ENCODE data around the gene TUBA1B. TPM values are rescaled to one million over a fixed set of nuclear protein-coding genes. Genes with fewer than 3 reads are reported as not detected.
"Not testable (repeated sequence)": the region's sequence is repeated elsewhere in the genome, so short reads cannot be mapped to it uniquely, and the experiment has no call there.

The TUBA1B gene
- total RNA-seq = 1,000 to 10,000 TPM; 2,435 to 2,464 TPM
- 378 TPM for polyA plus RNA-seq

- Histone ChIP-seq H3K4me3 (ENCODE audit: low read length) (peak within 1 kb of the TSS; percentile 90), H3K27me3 (ENCODE audit: insufficient read depth, low read length, poor library complexity, severe bottlenecking) (no peaks in the 10 kb centered on the region), H3K36me3 (ENCODE audit: insufficient read depth, low read length) (peaks cover 24% of the 10 kb centered on the region), H3K9me3 (ENCODE audit: low read length) (no peaks in the 10 kb centered on the region), H3K4me1 (ENCODE audit: insufficient read depth, low read length) (peaks cover 26% of the 10 kb centered on the region), H3K27ac (ENCODE audit: low read depth, low read length) (peak within 1 kb of the TSS; percentile 98)
- Mint-ChIP-seq H3K4me1 (peaks cover 38 to 58% (median 55%) of the 10 kb centered on the region in 3 donors), H3K27me3 (peaks cover 0 to 8% of the 10 kb centered on the region in 2 donors), H3K4me3 (peak within 1 kb of the TSS; percentile 97 to 100 (median 98)), H3K36me3 (peaks cover 4 to 43% (median 13%) of the 10 kb centered on the region in 3 donors), H3K27ac (peak within 1 kb of the TSS; percentile 96 to 99 (median 98)), H3K9me3 (peaks cover 0 to 4% (median 0%) of the 10 kb centered on the region in 5 donors)
- POLR2A ChIA-PET = interaction anchor here (0.6 to 3.7 kb wide), 26 partner anchors 10 to 984 kb away, joined by 3 to 133 read pairs (median 4); partner anchors contain the start of genes ARF3, DDX23, DHH and LMBR1L
- DNase-seq = peak; percentile 81 to 92 (median 90)
- CTCF ChIA-PET = interaction anchor here (0.7 to 5.1 kb wide), 20 partner anchors 10 to 279 kb away, joined by 3 to 77 read pairs (median 10); partner anchors contain the start of genes LMBR1L, RHEBL1 and TUBA1A
Measured at GRCh38 chr12:49131051-49131893, at the start of gene TUBA1B. Gene TUBA1B (minus strand): TSS chr12:49131395. CDS start chr12:49131300, 95 bp downstream.

GRCh38 chr12:49174218-49174617, 43.0 kb upstream of the TUBA1B start:
- no peak for DNase-seq
- H3K4me1 ChIP-seq (ENCODE audit: insufficient read depth, low read length) = no peaks in the 10 kb centered on the region
- H3K36me3 ChIP-seq (ENCODE audit: insufficient read depth, low read length) = no peaks in the 10 kb centered on the region
- H3K4me3 ChIP-seq (ENCODE audit: low read length) = no peak overlapping the region
- H3K4me3 Mint-ChIP-seq = no peak overlapping the region
- no peak overlapping the region for H3K27ac ChIP-seq (ENCODE audit: low read depth, low read length)
- H3K4me1 Mint-ChIP-seq = no peaks in the 10 kb centered on the region
- H3K27ac Mint-ChIP-seq = no peak overlapping the region
- CTCF ChIA-PET = interaction anchor here (1.3 to 1.4 kb wide), 2 partner anchors 34 to 86 kb away, joined by 3 read pairs; no protein-coding TSS in a partner anchor
- peaks cover 0 to 6% (median 0%) of the 10 kb centered on the region in 3 donors for H3K36me3 Mint-ChIP-seq
- H3K9me3 ChIP-seq (ENCODE audit: low read length) = no peaks in the 10 kb centered on the region
- H3K27me3 ChIP-seq (ENCODE audit: insufficient read depth, low read length, poor library complexity, severe bottlenecking) = no peaks in the 10 kb centered on the region
- H3K9me3 Mint-ChIP-seq = peaks cover 0 to 3% (median 0%) of the 10 kb centered on the region in 5 donors
- no peaks in the 10 kb centered on the region for H3K27me3 Mint-ChIP-seq
- POLR2A ChIA-PET = no interaction called here

GRCh38 chr12:49170924-49171323, 39.7 kb upstream of the TUBA1B start:
- Histone ChIP-seq H3K4me3 (ENCODE audit: low read length) (no peak overlapping the region), H3K27ac (ENCODE audit: low read depth, low read length) (no peak overlapping the region), H3K27me3 (ENCODE audit: insufficient read depth, low read length, poor library complexity, severe bottlenecking) (no peaks in the 10 kb centered on the region), H3K9me3 (ENCODE audit: low read length) (no peaks in the 10 kb centered on the region), H3K36me3 (ENCODE audit: insufficient read depth, low read length) (no peaks in the 10 kb centered on the region), H3K4me1 (ENCODE audit: insufficient read depth, low read length) (no peaks in the 10 kb centered on the region)
- ChIA-PET CTCF (no interaction called here), POLR2A (interaction anchor here (0.6 to 1.0 kb wide), 3 partner anchors 17 to 43 kb away, joined by 3 to 7 read pairs (median 4); no protein-coding TSS in a partner anchor)
- no peak for DNase-seq
- no peaks in the 10 kb centered on the region for H3K36me3 Mint-ChIP-seq
- no peak overlapping the region for H3K27ac Mint-ChIP-seq
- H3K27me3 Mint-ChIP-seq = no peaks in the 10 kb centered on the region
- H3K9me3 Mint-ChIP-seq = no peaks in the 10 kb centered on the region
- no peak overlapping the region for H3K4me3 Mint-ChIP-seq
- H3K4me1 Mint-ChIP-seq = no peaks in the 10 kb centered on the region

GRCh38 chr12:49165114-49165513, 33.9 kb upstream of the TUBA1B start:
- ChIA-PET POLR2A (no interaction called here), CTCF (interaction anchor here (0.5 kb wide), 1 partner anchor 70 kb away, joined by 3 read pairs; no protein-coding TSS in a partner anchor)
- Mint-ChIP-seq H3K4me1 (no peaks in the 10 kb centered on the region), H3K36me3 (no peaks in the 10 kb centered on the region), H3K27me3 (no peaks in the 10 kb centered on the region), H3K27ac (no peak overlapping the region), H3K4me3 (no peak overlapping the region), H3K9me3 (no peaks in the 10 kb centered on the region)
- no peak overlapping the region for H3K4me3 ChIP-seq (ENCODE audit: low read length)
- no peaks in the 10 kb centered on the region for H3K36me3 ChIP-seq (ENCODE audit: insufficient read depth, low read length)
- no peaks in the 10 kb centered on the region for H3K4me1 ChIP-seq (ENCODE audit: insufficient read depth, low read length)
- no peak overlapping the region for H3K27ac ChIP-seq (ENCODE audit: low read depth, low read length)
- no peaks in the 10 kb centered on the region for H3K9me3 ChIP-seq (ENCODE audit: low read length)
- H3K27me3 ChIP-seq (ENCODE audit: insufficient read depth, low read length, poor library complexity, severe bottlenecking) = no peaks in the 10 kb centered on the region
- DNase-seq = no peak

- POLR2A ChIA-PET; H3K9me3 ChIP-seq (ENCODE audit: low read length); H3K27me3 ChIP-seq (ENCODE audit: insufficient read depth, low read length, poor library complexity, severe bottlenecking); H3K4me1 ChIP-seq (ENCODE audit: insufficient read depth, low read length); H3K27ac ChIP-seq (ENCODE audit: low read depth, low read length); H3K27ac Mint-ChIP-seq; DNase-seq; H3K9me3 Mint-ChIP-seq; H3K4me3 ChIP-seq (ENCODE audit: low read length); H3K27me3 Mint-ChIP-seq; H3K36me3 Mint-ChIP-seq; H3K4me3 Mint-ChIP-seq; H3K36me3 ChIP-seq (ENCODE audit: insufficient read depth, low read length); H3K4me1 Mint-ChIP-seq: not testable (repeated sequence)
- CTCF ChIA-PET = interaction anchor here (2.4 kb wide), 1 partner anchor 32 kb away, joined by 9 read pairs; the partner anchor contains the start of gene TUBA1B
Measured at GRCh38 chr12:49161901-49162300, 30.7 kb upstream of the TUBA1B start.

GRCh38 chr12:49161092-49161795, 30.0 kb upstream of the TUBA1B start:
- Histone ChIP-seq H3K36me3 (ENCODE audit: insufficient read depth, low read length) (no peaks in the 10 kb centered on the region), H3K4me1 (ENCODE audit: insufficient read depth, low read length) (no peaks in the 10 kb centered on the region), H3K27ac (ENCODE audit: low read depth, low read length) (no peak overlapping the region), H3K9me3 (ENCODE audit: low read length) (no peaks in the 10 kb centered on the region), H3K27me3 (ENCODE audit: insufficient read depth, low read length, poor library complexity, severe bottlenecking) (no peaks in the 10 kb centered on the region), H3K4me3 (ENCODE audit: low read length) (no peak overlapping the region)
- Mint-ChIP-seq H3K27me3 (no peaks in the 10 kb centered on the region), H3K36me3 (no peaks in the 10 kb centered on the region), H3K4me3 (no peak overlapping the region), H3K27ac (peak overlapping the region in 1 of 8 donors; percentile 53), H3K9me3 (no peaks in the 10 kb centered on the region), H3K4me1 (no peaks in the 10 kb centered on the region)
- POLR2A ChIA-PET = no interaction called here
- CTCF ChIA-PET = no interaction called here
- no peak for DNase-seq

GRCh38 chr12:49160399-49160798, 29.2 kb upstream of the TUBA1B start:
- no peaks in the 10 kb centered on the region for H3K4me1 ChIP-seq (ENCODE audit: insufficient read depth, low read length)
- no peaks in the 10 kb centered on the region for H3K9me3 Mint-ChIP-seq
- CTCF ChIA-PET = no interaction called here
- no peaks in the 10 kb centered on the region for H3K36me3 Mint-ChIP-seq
- H3K27ac ChIP-seq (ENCODE audit: low read depth, low read length) = peak overlapping the region; percentile 16
- H3K36me3 ChIP-seq (ENCODE audit: insufficient read depth, low read length) = no peaks in the 10 kb centered on the region
- no peaks in the 10 kb centered on the region for H3K27me3 ChIP-seq (ENCODE audit: insufficient read depth, low read length, poor library complexity, severe bottlenecking)
- H3K27me3 Mint-ChIP-seq = no peaks in the 10 kb centered on the region
- H3K27ac Mint-ChIP-seq = peak overlapping the region in 1 of 8 donors; percentile 62
- POLR2A ChIA-PET = no interaction called here
- no peaks in the 10 kb centered on the region for H3K4me1 Mint-ChIP-seq
- no peak overlapping the region for H3K4me3 ChIP-seq (ENCODE audit: low read length)
- no peaks in the 10 kb centered on the region for H3K9me3 ChIP-seq (ENCODE audit: low read length)
- H3K4me3 Mint-ChIP-seq = no peak overlapping the region
- DNase-seq = no peak

- Mint-ChIP-seq H3K9me3 (no peaks in the 10 kb centered on the region), H3K36me3 (peaks cover 0 to 2% (median 0%) of the 10 kb centered on the region in 3 donors), H3K4me1 (peaks cover 0 to 4% (median 2%) of the 10 kb centered on the region in 3 donors), H3K27me3 (no peaks in the 10 kb centered on the region), H3K4me3 (no peak overlapping the region), H3K27ac (peak overlapping the region in 2 of 8 donors; percentile 17 to 51)
- Histone ChIP-seq H3K4me1 (ENCODE audit: insufficient read depth, low read length) (no peaks in the 10 kb centered on the region), H3K9me3 (ENCODE audit: low read length) (no peaks in the 10 kb centered on the region), H3K36me3 (ENCODE audit: insufficient read depth, low read length) (no peaks in the 10 kb centered on the region), H3K27me3 (ENCODE audit: insufficient read depth, low read length, poor library complexity, severe bottlenecking) (no peaks in the 10 kb centered on the region), H3K4me3 (ENCODE audit: low read length) (no peak overlapping the region), H3K27ac (ENCODE audit: low read depth, low read length) (no peak overlapping the region)
- ChIA-PET POLR2A (no interaction called here), CTCF (no interaction called here)
- DNase-seq = no peak
Measured at GRCh38 chr12:49154221-49154620, 23.0 kb upstream of the TUBA1B start.
